GM12874 (cell line): ENCODE data around the gene DLG1.

ENCODE experiments used
- TF ChIP-seq, protein P1 (sequence below): IDR thresholded peaks from 2 replicates; pipeline ENCODE4 v1.5.1; 2011; ENCODE audit warnings: low read depth, mild to moderate bottlenecking, control low read depth, low read length, moderate library complexity; ENCODE audit not compliant: insufficient read depth

The DLG1 gene

DNA sequence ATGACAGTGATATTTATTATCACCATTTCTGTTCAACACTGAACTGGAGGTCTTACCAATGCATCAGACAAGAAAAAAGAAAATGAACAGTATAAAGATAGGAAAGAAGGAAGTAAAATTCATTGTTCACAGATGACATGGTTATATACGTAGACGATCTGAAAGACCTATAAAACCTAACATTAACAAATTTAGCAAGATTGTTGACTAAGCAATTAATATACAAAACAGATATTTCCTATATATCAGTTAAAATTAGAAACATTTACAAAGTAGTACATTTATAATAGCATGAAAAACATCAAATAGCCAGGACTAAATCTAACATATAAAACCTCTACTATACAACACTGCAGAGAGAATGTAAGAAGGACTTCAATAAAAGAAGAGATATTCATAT, 176.0 kb downstream of the DLG1 start:
- TF ChIP-seq, protein P1, sequence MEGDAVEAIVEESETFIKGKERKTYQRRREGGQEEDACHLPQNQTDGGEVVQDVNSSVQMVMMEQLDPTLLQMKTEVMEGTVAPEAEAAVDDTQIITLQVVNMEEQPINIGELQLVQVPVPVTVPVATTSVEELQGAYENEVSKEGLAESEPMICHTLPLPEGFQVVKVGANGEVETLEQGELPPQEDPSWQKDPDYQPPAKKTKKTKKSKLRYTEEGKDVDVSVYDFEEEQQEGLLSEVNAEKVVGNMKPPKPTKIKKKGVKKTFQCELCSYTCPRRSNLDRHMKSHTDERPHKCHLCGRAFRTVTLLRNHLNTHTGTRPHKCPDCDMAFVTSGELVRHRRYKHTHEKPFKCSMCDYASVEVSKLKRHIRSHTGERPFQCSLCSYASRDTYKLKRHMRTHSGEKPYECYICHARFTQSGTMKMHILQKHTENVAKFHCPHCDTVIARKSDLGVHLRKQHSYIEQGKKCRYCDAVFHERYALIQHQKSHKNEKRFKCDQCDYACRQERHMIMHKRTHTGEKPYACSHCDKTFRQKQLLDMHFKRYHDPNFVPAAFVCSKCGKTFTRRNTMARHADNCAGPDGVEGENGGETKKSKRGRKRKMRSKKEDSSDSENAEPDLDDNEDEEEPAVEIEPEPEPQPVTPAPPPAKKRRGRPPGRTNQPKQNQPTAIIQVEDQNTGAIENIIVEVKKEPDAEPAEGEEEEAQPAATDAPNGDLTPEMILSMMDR = no peak

DNA sequence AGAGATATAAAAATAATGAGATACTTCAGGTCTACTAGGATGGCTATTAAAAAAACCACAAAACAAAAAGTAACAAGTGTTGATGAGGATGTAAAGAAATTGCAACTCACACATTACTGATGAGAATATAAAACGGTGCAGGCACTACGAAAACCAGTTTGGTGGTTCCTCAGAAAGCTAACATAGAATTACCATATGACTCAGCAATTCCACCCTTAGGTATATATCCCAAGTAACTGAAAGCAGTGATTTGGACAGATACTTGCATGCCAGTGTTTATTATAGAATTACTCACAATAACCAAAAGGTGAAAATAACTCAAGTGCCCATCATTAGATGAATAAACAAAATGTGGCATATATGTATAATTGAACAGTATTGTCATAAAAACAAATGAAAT, 181.3 kb downstream of the DLG1 start:
- TF ChIP-seq, protein P1 = no peak

GRCh38 chr3:197114007-197114406, 184.4 kb downstream of the DLG1 start:
- TF ChIP-seq, protein P1 = no peak

DNA sequence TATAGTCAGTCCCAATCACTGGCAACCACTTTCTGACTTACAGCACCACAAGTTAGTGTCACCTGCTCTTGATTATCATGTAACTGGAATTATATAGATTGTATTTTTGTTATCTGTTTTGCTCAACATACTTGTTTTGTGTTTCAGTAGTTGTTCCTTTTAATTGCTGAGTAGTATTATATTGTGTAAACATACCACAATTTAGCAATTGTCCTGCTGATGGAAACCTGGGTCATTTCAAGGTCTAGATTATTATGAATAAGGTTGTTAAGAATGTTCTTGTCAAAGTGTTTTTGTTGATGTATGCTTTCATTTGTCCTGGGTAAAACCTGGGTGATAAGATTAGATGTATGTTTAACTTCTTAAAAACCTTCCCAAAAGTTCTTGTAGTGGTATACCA, 186.7 kb downstream of the DLG1 start:
- TF ChIP-seq, protein P1 = no peak

- TF ChIP-seq, protein P1 = no peak
Measured at GRCh38 chr3:197105786-197106185, 192.6 kb downstream of the DLG1 start.

DNA sequence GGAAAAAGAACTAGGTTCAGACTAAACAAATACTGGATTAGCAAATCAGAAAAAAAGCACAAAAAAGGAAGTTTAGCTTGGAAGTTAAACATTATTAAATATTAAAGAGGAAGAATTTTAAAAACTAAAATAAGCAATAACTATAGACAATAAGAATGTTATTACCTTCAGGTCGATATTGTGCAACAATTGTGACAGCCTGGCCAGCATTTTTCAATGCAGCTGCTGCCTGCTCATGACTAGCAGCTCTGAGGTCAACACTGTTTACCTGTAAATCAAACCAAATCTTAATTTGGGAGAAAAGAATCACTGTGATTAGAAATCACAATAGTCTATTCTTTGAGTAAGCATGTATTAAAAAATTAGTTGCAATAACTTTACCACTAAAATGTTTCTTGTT, 193.7 kb downstream of the DLG1 start:
- TF ChIP-seq, protein P1 = no peak

GRCh38 chr3:197103766-197104165, 194.6 kb downstream of the DLG1 start:
- TF ChIP-seq, protein P1 = no peak

- TF ChIP-seq, protein P1 = no peak
Measured at GRCh38 chr3:197093871-197094270, 204.5 kb downstream of the DLG1 start.
